ENCODE data around the gene AATK. TPM values are rescaled to one million over a fixed set of nuclear protein-coding genes. Genes with fewer than 3 reads are reported as not detected.

AATK gene, protein sequence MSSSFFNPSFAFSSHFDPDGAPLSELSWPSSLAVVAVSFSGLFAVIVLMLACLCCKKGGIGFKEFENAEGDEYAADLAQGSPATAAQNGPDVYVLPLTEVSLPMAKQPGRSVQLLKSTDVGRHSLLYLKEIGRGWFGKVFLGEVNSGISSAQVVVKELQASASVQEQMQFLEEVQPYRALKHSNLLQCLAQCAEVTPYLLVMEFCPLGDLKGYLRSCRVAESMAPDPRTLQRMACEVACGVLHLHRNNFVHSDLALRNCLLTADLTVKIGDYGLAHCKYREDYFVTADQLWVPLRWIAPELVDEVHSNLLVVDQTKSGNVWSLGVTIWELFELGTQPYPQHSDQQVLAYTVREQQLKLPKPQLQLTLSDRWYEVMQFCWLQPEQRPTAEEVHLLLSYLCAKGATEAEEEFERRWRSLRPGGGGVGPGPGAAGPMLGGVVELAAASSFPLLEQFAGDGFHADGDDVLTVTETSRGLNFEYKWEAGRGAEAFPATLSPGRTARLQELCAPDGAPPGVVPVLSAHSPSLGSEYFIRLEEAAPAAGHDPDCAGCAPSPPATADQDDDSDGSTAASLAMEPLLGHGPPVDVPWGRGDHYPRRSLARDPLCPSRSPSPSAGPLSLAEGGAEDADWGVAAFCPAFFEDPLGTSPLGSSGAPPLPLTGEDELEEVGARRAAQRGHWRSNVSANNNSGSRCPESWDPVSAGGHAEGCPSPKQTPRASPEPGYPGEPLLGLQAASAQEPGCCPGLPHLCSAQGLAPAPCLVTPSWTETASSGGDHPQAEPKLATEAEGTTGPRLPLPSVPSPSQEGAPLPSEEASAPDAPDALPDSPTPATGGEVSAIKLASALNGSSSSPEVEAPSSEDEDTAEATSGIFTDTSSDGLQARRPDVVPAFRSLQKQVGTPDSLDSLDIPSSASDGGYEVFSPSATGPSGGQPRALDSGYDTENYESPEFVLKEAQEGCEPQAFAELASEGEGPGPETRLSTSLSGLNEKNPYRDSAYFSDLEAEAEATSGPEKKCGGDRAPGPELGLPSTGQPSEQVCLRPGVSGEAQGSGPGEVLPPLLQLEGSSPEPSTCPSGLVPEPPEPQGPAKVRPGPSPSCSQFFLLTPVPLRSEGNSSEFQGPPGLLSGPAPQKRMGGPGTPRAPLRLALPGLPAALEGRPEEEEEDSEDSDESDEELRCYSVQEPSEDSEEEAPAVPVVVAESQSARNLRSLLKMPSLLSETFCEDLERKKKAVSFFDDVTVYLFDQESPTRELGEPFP (N-terminal part only)
- total RNA-seq (2016; rRNA removed; fragmentation: Illumina TruSeq; extraction: Trizol) (6.1 and 8.4 TPM in 2 replicates), polyA plus RNA-seq (2011; rRNA removed) (2.9 and 5.2 TPM in 2 replicates), polyA minus RNA-seq (2011; rRNA and poly(A)+ RNA removed; ENCODE audit: low replicate concordance) (20.3 and 42.0 TPM in 2 replicates), Bru-seq, nascent RNA (percentile 45 among the genes with signal in this experiment), BruChase-seq, experiment 1, labeled RNA remaining after a 6-hour chase (percentile 47 among the genes with signal in this experiment), BruChase-seq, experiment 2, labeled RNA remaining after a 2-hour chase (percentile 48 among the genes with signal in this experiment)
- 1.5 and 2.0 TPM in 2 replicates for total RNA-seq (2016; cell fraction: cytosol; rRNA removed; fragmentation: Illumina TruSeq; extraction: Trizol; ENCODE audit: low read depth)
- 5.3 and 9.5 TPM in 2 replicates for total RNA-seq (2016; cell fraction: insoluble cytoplasmic fraction; rRNA removed; fragmentation: Illumina TruSeq; extraction: Trizol)
- 2.9 and 3.0 TPM in 2 replicates for total RNA-seq (2016; cell fraction: membrane; rRNA removed; fragmentation: Illumina TruSeq; extraction: Trizol)
- total RNA-seq (2016; cell fraction: nucleus; rRNA removed; fragmentation: Illumina TruSeq; extraction: Trizol): 9.7 and 12.6 TPM in 2 replicates
- 2.9 and 4.3 TPM in 2 replicates for polyA plus RNA-seq (2011; cell fraction: cytosol; rRNA removed)
- 15.0 and 16.5 TPM in 2 replicates for polyA plus RNA-seq (2011; cell fraction: nucleus; rRNA removed)
- polyA plus RNA-seq (2012): 4.4 and 8.0 TPM in 2 replicates
- 0.54 and 0.65 TPM in 2 replicates for polyA plus RNA-seq (2016; cell fraction: cytosol; fragmentation: Illumina TruSeq; extraction: Trizol; ENCODE audit: low read depth)
- polyA plus RNA-seq (2016; cell fraction: insoluble cytoplasmic fraction; fragmentation: Illumina TruSeq; extraction: Trizol; ENCODE audit: low read depth): 5.7 and 6.0 TPM in 2 replicates
- 1.1 and 1.8 TPM in 2 replicates for polyA plus RNA-seq (2016; cell fraction: membrane; fragmentation: Illumina TruSeq; extraction: Trizol; ENCODE audit: low read depth)
- polyA plus RNA-seq (2016; cell fraction: nucleus; fragmentation: Illumina TruSeq; extraction: Trizol; ENCODE audit: insufficient read depth, low read depth): 14.7 and 18.3 TPM in 2 replicates
- 7.4 and 11.0 TPM in 2 replicates for polyA minus RNA-seq (2011; cell fraction: cytosol; rRNA and poly(A)+ RNA removed)
- 3.6 and 4.6 TPM in 2 replicates for polyA minus RNA-seq (2011; cell fraction: nucleus; rRNA and poly(A)+ RNA removed)
- long read RNA-seq, experiment 1, partial matches to known transcripts: 1 of 1 reads
- long read RNA-seq, experiment 1, other reads (novel, unspliced or antisense): 0 of 1 reads
- long read RNA-seq, experiment 2, partial matches to known transcripts: 13 of 24 reads
- long read RNA-seq, experiment 2, other reads (novel, unspliced or antisense): 11 of 24 reads

DNA sequence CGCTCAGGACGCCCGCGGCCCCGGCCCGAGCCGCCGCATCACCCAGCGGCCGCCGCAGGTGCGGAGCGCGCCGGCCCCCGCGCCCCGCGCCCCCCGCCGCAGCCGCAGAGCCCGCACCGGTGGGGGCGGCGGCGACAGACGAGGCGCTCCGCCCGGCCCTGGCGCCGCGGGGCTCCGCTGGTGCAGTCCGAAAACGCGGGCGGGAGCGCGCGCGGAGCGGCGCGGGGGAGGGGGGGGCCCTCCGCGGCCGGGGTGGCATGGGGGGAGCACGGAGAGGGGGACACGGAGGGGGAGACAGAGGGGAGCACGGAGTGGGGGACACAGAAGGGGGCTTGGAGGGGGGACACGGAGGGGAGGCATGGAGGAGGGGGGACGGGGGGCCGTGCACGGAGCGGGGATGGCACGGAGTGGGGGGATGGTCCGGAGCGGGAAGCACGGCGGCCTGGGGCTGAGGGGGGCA lies at the start of gene AATK:
Gene AATK, minus strand, starts transcription at position 189 of the 460 bp plus-strand sequence. CDS start 229 bp downstream, outside the sequence.
- 1% methylated on average over 30 of the region's 62 CpGs for WGBS (ENCODE audit: low lambda C conversion rate)
- Histone ChIP-seq H3K9ac (ENCODE audit: insufficient read depth, low read depth, low read length) (peak within 1 kb of the TSS; percentile 86), H3K27ac (ENCODE audit: extremely low read length, insufficient read depth, low read length) (peak within 1 kb of the TSS; percentile 78), H3K36me3 (replicated peaks in 1 of 2; ENCODE audit: control insufficient read depth in 1 of 2, insufficient read depth in 2 of 2, low read length in 2 of 2) (no peaks in the 10 kb centered on the region), H3K27me3 (ENCODE audit: control insufficient read depth in 1 of 2, insufficient read depth in 2 of 2, low read length in 2 of 2) (no peaks in the 10 kb centered on the region), H3K4me2 (ENCODE audit: low read depth, low read length) (peak within 1 kb of the TSS; percentile 86), H2AFZ (ENCODE audit: low read length) (no peak within 1 kb of the TSS), H3K4me3 (replicated peaks in 1 of 3; ENCODE audit: insufficient read depth in 1 of 3, low read depth in 2 of 3, low read length in 3 of 3) (peak within 1 kb of the TSS; percentile 84 to 95 (median 95)), H3K9me3 (ENCODE audit: low read length) (no peaks in the 10 kb centered on the region), H3K4me1 (ENCODE audit: insufficient read depth, low read length) (peaks cover 39% of the 10 kb centered on the region), H3K79me2 (ENCODE audit: insufficient read depth, low read length) (no peaks in the 10 kb centered on the region), H4K20me1 (ENCODE audit: insufficient read depth, low read length) (no peaks in the 10 kb centered on the region)
- no TSS peak for BruUV-seq (replicated peaks)
- CTCF ChIA-PET (ENCODE audit: low intra/inter-chr PET ratio, low total read pairs): no interaction called here
- TF ChIP-seq ZNF331 (CRISPR knock-in tag; IDR thresholded peaks at IDR 0.05) (no peak), GZF1 (CRISPR knock-in tag; IDR thresholded peaks at IDR 0.05) (no peak), SOX13 (IDR thresholded peaks at IDR 0.05) (no peak), SOX13 (CRISPR knock-in tag; conservative IDR thresholded peaks at IDR 0.05 in 1 of 2, IDR thresholded peaks at IDR 0.05 in 1 of 2) (no peak), RBFOX2 (IDR thresholded peaks at IDR 0.05; ENCODE audit: low read depth, low read length) (no peak), TCF7L2 (IDR thresholded peaks at IDR 0.05; ENCODE audit: low read depth, low read length) (no peak), MIER3 (CRISPR knock-in tag; IDR thresholded peaks at IDR 0.05; ENCODE audit: borderline replicate concordance) (no peak), SNRNP70 (IDR thresholded peaks at IDR 0.05; ENCODE audit: low read depth, low read length) (no peak), NCOR1 (IDR thresholded peaks at IDR 0.05; ENCODE audit: borderline replicate concordance, low read length) (no peak), FOXK2 (IDR thresholded peaks at IDR 0.05) (no peak), ZNF317 (CRISPR knock-in tag; IDR thresholded peaks at IDR 0.05) (no peak), ZNF7 (CRISPR knock-in tag; IDR thresholded peaks at IDR 0.05) (no peak), ZNF230 (CRISPR knock-in tag; IDR thresholded peaks at IDR 0.05) (no peak), NFRKB (IDR thresholded peaks at IDR 0.05) (no peak)
- TF ChIP-seq, protein P1, sequence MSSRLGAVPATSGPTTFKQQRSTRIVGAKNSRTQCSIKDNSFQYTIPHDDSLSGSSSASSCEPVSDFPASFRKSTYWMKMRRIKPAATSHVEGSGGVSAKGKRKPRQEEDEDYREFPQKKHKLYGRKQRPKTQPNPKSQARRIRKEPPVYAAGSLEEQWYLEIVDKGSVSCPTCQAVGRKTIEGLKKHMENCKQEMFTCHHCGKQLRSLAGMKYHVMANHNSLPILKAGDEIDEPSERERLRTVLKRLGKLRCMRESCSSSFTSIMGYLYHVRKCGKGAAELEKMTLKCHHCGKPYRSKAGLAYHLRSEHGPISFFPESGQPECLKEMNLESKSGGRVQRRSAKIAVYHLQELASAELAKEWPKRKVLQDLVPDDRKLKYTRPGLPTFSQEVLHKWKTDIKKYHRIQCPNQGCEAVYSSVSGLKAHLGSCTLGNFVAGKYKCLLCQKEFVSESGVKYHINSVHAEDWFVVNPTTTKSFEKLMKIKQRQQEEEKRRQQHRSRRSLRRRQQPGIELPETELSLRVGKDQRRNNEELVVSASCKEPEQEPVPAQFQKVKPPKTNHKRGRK (CRISPR knock-in tag; IDR thresholded peaks at IDR 0.05): no peak
- ATAC-seq (no peak), FAIRE-seq (no peak), DNase-seq (ENCODE audit: low spot score) (no peak)
- in situ Hi-C loops (cut with HindIII; ENCODE audit: extremely low pct_ligation_motif_present, low pct_unique_long_range_greater_than_20kb): no loop called here
- POLR2A ChIA-PET: interaction anchor here (1.0 to 2.0 kb wide), 5 partner anchors 14 to 61 kb away, joined by 3 to 7 read pairs (median 3); partner anchors contain the start of gene CEP131
- intact Hi-C loops (cut with micrococcal nuclease; ENCODE audit: unreplicated experiment): no loop called here

Data from HepG2 (cell line).